ENCODE results near the gene PSG3. TPM values are rescaled to one million over a fixed set of nuclear protein-coding genes. Genes with fewer than 3 reads are reported as not detected.
"Not testable (repeated sequence)": the region's sequence is repeated elsewhere in the genome, so short reads cannot be mapped to it uniquely, and the experiment has no call there.

The PSG3 gene
- total RNA-seq, 1 experiment from 2014 or later, result not detected

DNA sequence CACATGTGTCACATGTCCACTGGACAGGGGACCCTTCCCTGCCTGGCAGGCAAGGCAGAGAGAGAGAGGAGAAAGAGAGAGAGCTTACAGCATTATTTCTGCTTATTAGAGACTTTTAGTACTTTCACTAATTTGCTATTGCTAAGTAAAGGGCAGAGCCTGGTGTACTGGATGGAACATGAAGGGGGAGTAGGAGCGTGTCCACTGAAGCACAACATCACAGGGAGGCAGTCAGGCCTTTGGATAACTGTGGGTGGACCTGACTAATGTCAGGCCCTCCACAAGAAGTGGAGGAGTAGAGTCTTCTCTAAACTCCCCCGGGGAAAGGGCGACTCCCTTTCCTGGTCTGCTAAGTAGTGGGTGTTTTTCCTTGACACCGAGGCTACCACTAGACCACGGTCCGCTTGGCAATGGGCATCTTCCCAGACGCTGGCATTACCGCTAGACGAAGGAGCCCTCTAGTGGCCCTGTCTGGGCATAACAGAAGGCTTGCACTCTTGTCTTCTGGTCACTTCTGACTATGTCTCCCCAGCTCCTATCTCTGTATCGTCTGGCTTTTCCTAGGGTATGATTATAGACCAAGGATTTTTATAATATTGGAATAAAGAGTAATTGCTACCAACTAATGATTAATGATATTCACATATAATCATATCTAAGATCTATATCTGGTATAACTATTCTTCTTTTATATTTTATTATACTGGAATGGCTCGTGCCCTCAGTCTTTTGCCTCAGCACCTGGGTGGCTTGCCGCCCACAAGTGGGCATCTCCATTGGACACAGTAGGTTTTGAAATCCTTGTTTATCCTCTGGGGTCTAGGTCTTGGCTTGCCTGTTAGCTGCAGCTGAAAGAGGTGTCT, 36.7 kb upstream of the PSG3 start:
- WGBS (ENCODE audit: extremely low coverage, insufficient read length, low lambda C conversion rate), result no CpG with 5 or more reads among the region's 12 CpGs
- not testable (repeated sequence) for H4K5ac ChIP-seq (ENCODE audit: insufficient read length, low read depth, low read length); H3K27ac Mint-ChIP-seq; H3K18ac ChIP-seq (ENCODE audit: insufficient read length, low read depth, low read length); H3K4me1 ChIP-seq (ENCODE audit: insufficient read depth, low read length); H3K79me1 ChIP-seq (ENCODE audit: insufficient read depth, low read depth, low read length, poor library complexity, severe bottlenecking); DNase-seq; H3K27me3 ChIP-seq (ENCODE audit: insufficient read depth, low read length); H3K23ac ChIP-seq (ENCODE audit: insufficient read length, low read depth, low read length); H3K23me2 ChIP-seq (ENCODE audit: insufficient read length, low read depth, low read length, poor library complexity, severe bottlenecking); H3K79me2 ChIP-seq (ENCODE audit: insufficient read depth, low read length); H2BK5ac ChIP-seq (ENCODE audit: insufficient read length, low read length); H4K91ac ChIP-seq (ENCODE audit: insufficient read length, low read depth, low read length); H2BK12ac ChIP-seq (ENCODE audit: insufficient read length, low read depth, low read length); H4K8ac ChIP-seq (replicated peaks; ENCODE audit: insufficient read length, low read depth, low read length); H3K14ac ChIP-seq (ENCODE audit: insufficient read depth, low read length); H3K27me3 Mint-ChIP-seq (ENCODE audit: low read depth); H3K56ac ChIP-seq (ENCODE audit: insufficient read length, low read depth, low read length); H2AK5ac ChIP-seq (ENCODE audit: insufficient read length, low read length); H2AFZ ChIP-seq (ENCODE audit: low read length); H3K27ac ChIP-seq (ENCODE audit: insufficient read length, low read depth, low read length); H3K4me2 ChIP-seq (ENCODE audit: insufficient read depth, insufficient read length, low read length); H2BK120ac ChIP-seq (ENCODE audit: low read depth, low read length, poor library complexity, severe bottlenecking); H3K4me3 Mint-ChIP-seq; H2BK15ac ChIP-seq (ENCODE audit: low read depth, low read length); H3T11ph ChIP-seq (ENCODE audit: low read length); H4K20me1 ChIP-seq (ENCODE audit: control insufficient read depth, insufficient read depth, insufficient read length); H3K4me1 Mint-ChIP-seq; H3K4ac ChIP-seq (ENCODE audit: low read depth, low read length); H3K9ac ChIP-seq (ENCODE audit: extremely low read depth, insufficient read length, low read length); H2BK20ac ChIP-seq (ENCODE audit: low read depth, low read length, poor library complexity, severe bottlenecking)
- H3K9me3 Mint-ChIP-seq, result peaks cover 85 to 90% of the 10 kb centered on the region in 2 experiments
- peaks cover 0 to 15% (median 9%) of the 10 kb centered on the region in 3 experiments; a peak in 4 of 7 replicates for H3K36me3 Mint-ChIP-seq (ENCODE audit: insufficient read depth in 1 of 3, low read depth in 3 of 3)
- H3K9me3 ChIP-seq (ENCODE audit: control insufficient read depth, low read depth, low read length), result peaks cover 25% of the 10 kb centered on the region
- TF ChIP-seq CTCF (conservative IDR thresholded peaks at IDR 0.05), result peak; percentile 56

DNA sequence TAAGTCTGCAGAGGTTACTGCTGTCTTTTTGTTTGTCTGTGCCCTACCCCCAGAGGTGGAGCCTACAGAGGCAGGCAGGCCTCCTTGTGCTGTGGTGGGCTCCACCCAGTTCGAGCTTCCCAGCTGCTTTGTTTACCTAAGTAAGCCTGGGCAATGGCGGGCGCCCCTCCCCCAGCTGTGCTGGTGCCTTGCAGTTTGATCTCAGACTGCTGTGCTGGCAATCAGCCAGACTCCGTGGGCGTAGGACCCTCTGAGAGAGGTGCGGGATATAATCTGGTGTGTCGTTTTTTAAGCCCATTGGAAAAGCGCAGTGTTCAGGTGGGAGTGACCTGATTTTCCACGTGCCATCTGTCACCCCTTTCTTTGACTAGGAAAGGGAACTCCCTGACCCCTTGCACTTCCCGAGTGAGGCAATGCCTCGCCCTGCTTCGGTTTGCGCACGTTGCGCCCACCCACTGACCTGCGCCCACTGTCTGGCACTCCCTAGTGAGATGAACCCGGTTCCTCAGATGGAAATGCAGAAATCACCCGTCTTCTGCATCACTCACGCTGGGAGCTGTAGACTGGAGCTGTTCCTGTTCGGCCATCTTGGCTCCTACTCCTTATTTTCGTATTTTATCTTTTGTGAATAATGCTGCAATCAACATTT, 34.4 kb upstream of the PSG3 start:
- H4K5ac ChIP-seq (ENCODE audit: insufficient read length, low read depth, low read length); H3K9ac ChIP-seq (ENCODE audit: extremely low read depth, insufficient read length, low read length); H2AK5ac ChIP-seq (ENCODE audit: insufficient read length, low read length); H3K27ac Mint-ChIP-seq; H3K18ac ChIP-seq (ENCODE audit: insufficient read length, low read depth, low read length); H2BK12ac ChIP-seq (ENCODE audit: insufficient read length, low read depth, low read length); H3K23me2 ChIP-seq (ENCODE audit: insufficient read length, low read depth, low read length, poor library complexity, severe bottlenecking); H4K20me1 ChIP-seq (ENCODE audit: control insufficient read depth, insufficient read depth, insufficient read length); H2AFZ ChIP-seq (ENCODE audit: low read length); H3K79me1 ChIP-seq (ENCODE audit: insufficient read depth, low read depth, low read length, poor library complexity, severe bottlenecking); H3K4me1 Mint-ChIP-seq; H4K8ac ChIP-seq (replicated peaks; ENCODE audit: insufficient read length, low read depth, low read length); H3K27ac ChIP-seq (ENCODE audit: insufficient read length, low read depth, low read length); H2BK20ac ChIP-seq (ENCODE audit: low read depth, low read length, poor library complexity, severe bottlenecking); H3K4me3 Mint-ChIP-seq; H3K27me3 Mint-ChIP-seq (ENCODE audit: low read depth); H3K23ac ChIP-seq (ENCODE audit: insufficient read length, low read depth, low read length); H3K4me1 ChIP-seq (ENCODE audit: insufficient read depth, low read length); H3K56ac ChIP-seq (ENCODE audit: insufficient read length, low read depth, low read length); H3K4me2 ChIP-seq (ENCODE audit: insufficient read depth, insufficient read length, low read length); H3K4ac ChIP-seq (ENCODE audit: low read depth, low read length); H4K91ac ChIP-seq (ENCODE audit: insufficient read length, low read depth, low read length); H3K79me2 ChIP-seq (ENCODE audit: insufficient read depth, low read length); H2BK15ac ChIP-seq (ENCODE audit: low read depth, low read length); H3K36me3 Mint-ChIP-seq (ENCODE audit: insufficient read depth in 1 of 3, low read depth in 3 of 3); DNase-seq; H3T11ph ChIP-seq (ENCODE audit: low read length); H3K14ac ChIP-seq (ENCODE audit: insufficient read depth, low read length); H3K27me3 ChIP-seq (ENCODE audit: insufficient read depth, low read length); H2BK120ac ChIP-seq (ENCODE audit: low read depth, low read length, poor library complexity, severe bottlenecking); H2BK5ac ChIP-seq (ENCODE audit: insufficient read length, low read length): not testable (repeated sequence)
- peaks cover 75 to 82% of the 10 kb centered on the region in 2 experiments for H3K9me3 Mint-ChIP-seq
- WGBS (ENCODE audit: extremely low coverage, insufficient read length, low lambda C conversion rate), result no CpG with 5 or more reads among the region's 21 CpGs
- peaks cover 19% of the 10 kb centered on the region for H3K9me3 ChIP-seq (ENCODE audit: control insufficient read depth, low read depth, low read length)

Measured in H9 (cell line).